ENCODE measurements around the gene WWC2. TPM values are rescaled to one million over a fixed set of nuclear protein-coding genes. Genes with fewer than 3 reads are reported as not detected.

WWC2 gene
- total and polyA plus RNA-seq, 2 experiments from 2014 or later, result 18.8 to 30.2 TPM

GRCh38 chr4:183172881-183173280 lies 73.8 kb downstream of the WWC2 start:
- H3K27me3 ChIP-seq, result no peaks in the 10 kb centered on the region
- no peaks in the 10 kb centered on the region for H3K9me3 ChIP-seq (ENCODE audit: low read depth)
- H3K27ac ChIP-seq, result no peak overlapping the region
- no peaks in the 10 kb centered on the region for H3K36me3 ChIP-seq
- H3K4me3 ChIP-seq, result no peak overlapping the region
- H3K4me1 ChIP-seq (ENCODE audit: low read depth), result peaks cover 14% of the 10 kb centered on the region
- no peak for TF ChIP-seq CTCF (IDR thresholded peaks at IDR 0.05; ENCODE audit: low read depth, low read length)
- no peak for DNase-seq (ENCODE audit: low read depth in 1 of 2, low spot score in 1 of 2)

GRCh38 chr4:183173580-183174526 lies 74.8 kb downstream of the WWC2 start:
- Histone ChIP-seq H3K27ac (peak overlapping the region; percentile 37), H3K4me3 (no peak overlapping the region), H3K36me3 (no peaks in the 10 kb centered on the region), H3K27me3 (no peaks in the 10 kb centered on the region), H3K9me3 (ENCODE audit: low read depth) (no peaks in the 10 kb centered on the region), H3K4me1 (ENCODE audit: low read depth) (peaks cover 14% of the 10 kb centered on the region)
- peak in 1 of 2 donors; percentile 40 for DNase-seq (ENCODE audit: low read depth in 1 of 2, low spot score in 1 of 2)
- no peak for TF ChIP-seq CTCF (IDR thresholded peaks at IDR 0.05; ENCODE audit: low read depth, low read length)

GRCh38 chr4:183175631-183176232 lies 76.7 kb downstream of the WWC2 start:
- no peak overlapping the region for H3K4me3 ChIP-seq
- DNase-seq (ENCODE audit: low read depth in 1 of 2, low spot score in 1 of 2), result peak; percentile 24 to 79
- peak overlapping the region; percentile 15 for H3K27ac ChIP-seq

GRCh38 chr4:183177001-183177400 lies 77.9 kb downstream of the WWC2 start:
- Histone ChIP-seq H3K27ac (no peak overlapping the region), H3K27me3 (no peaks in the 10 kb centered on the region), H3K4me1 (ENCODE audit: low read depth) (peaks cover 10% of the 10 kb centered on the region), H3K36me3 (no peaks in the 10 kb centered on the region), H3K4me3 (no peak overlapping the region), H3K9me3 (ENCODE audit: low read depth) (no peaks in the 10 kb centered on the region)
- no peak for TF ChIP-seq CTCF (IDR thresholded peaks at IDR 0.05; ENCODE audit: low read depth, low read length)
- no peak for DNase-seq (ENCODE audit: low read depth in 1 of 2, low spot score in 1 of 2)

More at GRCh38 chr4:183175631-183176232, 76.7 kb downstream of the WWC2 start:
- TF ChIP-seq CTCF (IDR thresholded peaks at IDR 0.05; ENCODE audit: low read depth, low read length), result no peak
- peaks cover 14% of the 10 kb centered on the region for H3K4me1 ChIP-seq (ENCODE audit: low read depth)
- no peaks in the 10 kb centered on the region for H3K9me3 ChIP-seq (ENCODE audit: low read depth)
- H3K36me3 ChIP-seq, result no peaks in the 10 kb centered on the region
- H3K27me3 ChIP-seq, result no peaks in the 10 kb centered on the region

GRCh38 chr4:183178201-183178600 lies 79.1 kb downstream of the WWC2 start:
- no peaks in the 10 kb centered on the region for H3K36me3 ChIP-seq
- TF ChIP-seq CTCF (IDR thresholded peaks at IDR 0.05; ENCODE audit: low read depth, low read length), result no peak
- no peak for DNase-seq (ENCODE audit: low read depth in 1 of 2, low spot score in 1 of 2)
- no peaks in the 10 kb centered on the region for H3K9me3 ChIP-seq (ENCODE audit: low read depth)
- no peak overlapping the region for H3K4me3 ChIP-seq
- peaks cover 10% of the 10 kb centered on the region for H3K4me1 ChIP-seq (ENCODE audit: low read depth)
- H3K27me3 ChIP-seq, result no peaks in the 10 kb centered on the region
- H3K27ac ChIP-seq, result no peak overlapping the region

All from cardiac muscle cell (in vitro differentiated cells and primary cell).